Epithelial cell of prostate (primary cell): ENCODE results near the gene ZC3H7A.
"Not testable (repeated sequence)": the region's sequence is repeated elsewhere in the genome, so short reads cannot be mapped to it uniquely, and the experiment has no call there.

Experiments used
- DNase-seq: peaks from one replicate; pipeline ENCODE4 v3.0.0-alpha.2; 2011; ENCODE audit warnings: low read depth, low spot score
- H3K27ac ChIP-seq: fragments of 450-650 bp; 2 replicates; pipeline ENCODE4 v1.5.1; 2017; ENCODE audit warnings: mild to moderate bottlenecking

ZC3H7A gene

DNA sequence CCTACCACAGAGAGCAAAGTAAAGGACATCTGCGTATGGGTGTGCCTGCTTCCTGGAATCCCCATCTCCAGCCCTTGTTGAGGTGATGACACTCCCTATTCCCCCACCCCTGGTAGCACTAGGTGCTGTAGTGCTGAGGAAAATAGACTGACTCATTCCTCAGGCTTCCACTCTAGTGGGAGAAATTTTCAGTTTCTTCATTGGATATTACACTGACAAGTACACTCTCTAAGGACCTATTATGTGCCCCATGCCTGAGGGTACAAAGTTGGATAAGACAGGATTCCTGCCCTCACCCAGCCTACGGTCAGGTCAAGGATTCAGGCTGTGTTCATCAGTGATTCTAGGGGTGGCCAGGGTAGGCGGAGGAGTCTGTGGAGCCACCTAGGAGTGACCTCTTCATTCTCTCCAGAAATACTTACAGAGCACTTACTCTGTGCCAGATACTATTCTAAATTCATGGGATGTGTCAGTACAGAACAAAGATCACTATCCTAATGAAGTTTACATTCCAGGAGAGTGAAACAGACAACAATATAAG is 4.5 kb upstream of the ZC3H7A start:
- peak overlapping the region; percentile 67 for H3K27ac ChIP-seq
- DNase-seq, result peak; percentile 34

DNA sequence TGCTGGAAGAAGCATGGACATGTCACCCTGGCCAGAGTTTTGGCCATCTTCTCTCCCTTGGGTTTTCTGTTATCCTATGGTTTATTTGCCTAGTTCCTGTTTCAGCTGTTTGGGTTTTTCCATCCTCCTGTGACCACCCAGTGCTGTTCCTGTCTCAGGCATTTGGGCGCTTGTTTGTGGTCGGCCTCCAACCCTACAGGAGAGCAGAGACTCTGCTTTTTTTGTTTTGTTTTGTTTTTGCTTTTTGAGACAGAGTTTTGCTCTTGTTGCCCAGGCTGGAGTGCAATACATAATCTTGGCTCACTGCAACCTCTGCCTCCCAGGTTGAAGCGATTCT is 3.3 kb upstream of the ZC3H7A start:
- DNase-seq, result no peak
- H3K27ac ChIP-seq, result peak overlapping the region; percentile 1

DNA sequence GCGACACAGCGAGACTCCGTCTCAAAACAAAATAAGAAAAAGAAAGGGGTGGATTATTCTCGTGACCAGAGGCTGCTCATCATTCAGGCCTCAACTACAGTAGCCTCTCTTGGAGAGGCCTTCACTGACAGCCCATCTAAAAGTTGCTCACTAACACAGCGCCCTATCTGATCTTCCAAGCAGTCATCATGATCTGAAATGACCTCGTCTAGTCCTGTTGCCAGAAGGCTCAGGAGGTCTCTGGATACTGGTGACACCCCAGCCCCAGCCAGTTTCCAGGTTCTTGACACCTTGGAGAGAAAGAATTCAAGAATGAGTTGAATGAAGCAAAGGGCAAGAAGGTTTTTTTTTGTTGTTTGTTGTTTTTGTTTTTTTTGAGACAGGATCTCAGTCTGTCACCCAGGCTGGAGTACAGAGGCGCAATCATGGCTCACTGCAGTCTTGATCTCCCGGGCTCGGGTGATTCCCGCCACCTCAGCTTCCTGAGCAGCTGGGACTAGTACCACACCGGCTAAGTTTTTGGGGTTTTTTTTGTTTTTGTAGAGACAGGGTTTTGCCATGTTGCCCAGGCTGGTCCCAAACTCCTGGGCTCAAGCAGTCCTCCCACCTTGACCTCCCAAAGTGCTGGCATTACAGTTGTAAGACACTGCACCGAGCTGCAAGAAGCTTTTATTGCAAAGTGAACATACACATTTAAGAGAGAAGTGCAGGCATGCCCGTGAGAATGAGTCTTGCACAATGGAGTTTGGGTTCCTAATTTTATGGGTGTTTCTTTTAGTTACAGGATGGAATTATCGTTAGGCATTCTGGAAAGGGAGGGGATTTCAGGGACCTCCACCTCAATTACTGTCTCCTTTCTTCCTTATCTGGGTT is 2.7 kb upstream of the ZC3H7A start:
- H3K27ac ChIP-seq, result peak overlapping the region; percentile 1
- no peak for DNase-seq

DNA sequence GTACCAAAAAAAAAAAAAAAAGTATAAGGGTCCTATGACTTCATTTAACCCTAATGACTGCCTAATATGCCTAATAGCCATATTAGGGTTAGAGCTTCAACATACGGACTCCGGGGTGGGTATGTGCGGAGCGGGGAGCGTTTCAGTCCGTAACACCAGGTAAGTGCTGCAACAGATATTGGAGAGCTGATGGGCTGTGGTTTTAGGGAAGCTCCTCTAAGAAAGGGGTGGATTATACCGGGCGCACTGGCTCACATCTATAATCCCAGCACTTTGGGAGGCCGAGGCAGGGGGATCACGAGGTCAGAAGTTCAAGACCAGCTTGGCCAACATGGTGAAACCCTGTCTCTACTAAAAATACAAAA is 1.9 kb upstream of the ZC3H7A start:
- no peak for DNase-seq
- peak overlapping the region; percentile 94 for H3K27ac ChIP-seq

DNA sequence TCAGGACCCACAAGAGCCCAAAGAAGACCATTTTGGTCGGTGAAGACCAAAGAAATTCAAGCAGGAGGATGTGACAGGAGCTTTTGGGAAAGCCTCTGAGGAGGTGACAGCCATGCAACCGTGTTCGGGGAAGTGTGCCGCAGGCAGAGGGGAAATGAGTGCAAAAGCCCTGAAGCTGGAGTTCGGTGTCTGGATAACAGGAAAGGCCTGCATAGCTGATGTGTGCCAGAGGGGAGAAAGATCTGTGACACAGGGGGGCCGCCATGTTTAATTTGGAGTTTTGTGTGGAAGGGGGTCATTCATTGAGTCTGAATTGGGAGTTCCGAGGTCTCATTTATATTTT is 870 bp upstream of the ZC3H7A start:
- no peak for DNase-seq
- peak overlapping the region; percentile 94 for H3K27ac ChIP-seq

DNA sequence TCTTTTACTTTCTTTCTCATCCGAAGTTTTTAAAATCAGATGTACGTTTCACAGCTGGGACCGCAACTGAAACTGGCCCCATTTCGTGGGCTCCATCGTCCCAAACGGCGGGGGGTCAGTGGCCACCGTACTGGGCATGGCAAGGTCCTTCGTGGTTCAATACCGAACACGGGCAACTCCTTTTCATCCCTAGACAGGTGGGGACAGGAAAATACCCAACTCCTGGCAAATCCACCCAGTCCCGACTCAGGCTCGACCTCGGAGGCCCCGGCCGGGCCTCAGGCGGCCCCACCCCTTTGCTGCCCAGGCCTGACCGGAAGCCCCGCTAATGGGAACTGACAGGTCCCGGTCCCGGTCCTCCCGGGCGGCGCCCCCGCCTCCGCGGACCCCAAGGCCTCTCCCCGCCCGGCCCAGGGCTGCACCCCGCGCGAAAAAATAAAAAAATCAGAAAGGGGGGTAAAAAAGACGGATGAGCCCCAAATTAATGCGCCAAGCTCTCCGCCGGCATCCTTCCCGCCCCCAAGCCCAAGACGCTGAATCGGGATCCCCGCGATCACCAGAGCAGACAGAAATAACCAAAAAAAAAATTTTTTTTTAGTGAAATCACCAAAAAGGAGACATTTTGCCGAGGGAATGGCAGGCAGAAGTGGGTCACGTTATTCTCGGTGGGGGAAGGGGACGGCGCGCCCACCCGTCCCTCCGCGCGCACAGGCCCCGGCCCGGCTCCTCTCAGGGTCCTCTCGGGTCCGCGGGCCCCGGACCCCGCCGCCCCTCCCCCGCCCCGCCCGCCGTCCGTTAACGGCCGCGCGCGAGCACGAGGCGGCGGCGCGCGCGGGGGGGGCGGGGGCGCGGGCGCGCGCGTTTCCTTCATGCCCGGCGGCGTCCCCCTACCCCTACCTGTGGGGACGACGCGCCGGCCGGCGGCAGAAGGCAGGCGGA is 562 bp downstream of the ZC3H7A start:
- DNase-seq, result no peak
- peak overlapping the region; percentile 94 for H3K27ac ChIP-seq

DNA sequence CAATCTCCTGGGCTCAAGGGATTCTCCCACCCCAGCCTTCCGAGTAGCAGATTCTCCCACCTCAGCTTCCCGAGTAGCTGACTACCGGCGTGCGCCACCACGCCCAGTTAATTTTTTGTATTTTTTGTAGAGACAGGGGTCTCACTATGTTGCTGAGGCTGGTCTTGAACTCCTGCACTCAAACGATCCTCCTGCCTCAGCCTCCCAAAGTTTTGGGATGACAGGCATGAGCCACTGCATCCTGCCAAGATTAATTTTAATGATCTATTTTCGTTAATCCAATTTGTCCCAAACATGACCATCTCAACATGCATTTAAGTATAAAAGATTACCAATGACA is 1.2 kb downstream of the ZC3H7A start:
- H3K27ac ChIP-seq, result peak overlapping the region; percentile 94
- no peak for DNase-seq

DNA sequence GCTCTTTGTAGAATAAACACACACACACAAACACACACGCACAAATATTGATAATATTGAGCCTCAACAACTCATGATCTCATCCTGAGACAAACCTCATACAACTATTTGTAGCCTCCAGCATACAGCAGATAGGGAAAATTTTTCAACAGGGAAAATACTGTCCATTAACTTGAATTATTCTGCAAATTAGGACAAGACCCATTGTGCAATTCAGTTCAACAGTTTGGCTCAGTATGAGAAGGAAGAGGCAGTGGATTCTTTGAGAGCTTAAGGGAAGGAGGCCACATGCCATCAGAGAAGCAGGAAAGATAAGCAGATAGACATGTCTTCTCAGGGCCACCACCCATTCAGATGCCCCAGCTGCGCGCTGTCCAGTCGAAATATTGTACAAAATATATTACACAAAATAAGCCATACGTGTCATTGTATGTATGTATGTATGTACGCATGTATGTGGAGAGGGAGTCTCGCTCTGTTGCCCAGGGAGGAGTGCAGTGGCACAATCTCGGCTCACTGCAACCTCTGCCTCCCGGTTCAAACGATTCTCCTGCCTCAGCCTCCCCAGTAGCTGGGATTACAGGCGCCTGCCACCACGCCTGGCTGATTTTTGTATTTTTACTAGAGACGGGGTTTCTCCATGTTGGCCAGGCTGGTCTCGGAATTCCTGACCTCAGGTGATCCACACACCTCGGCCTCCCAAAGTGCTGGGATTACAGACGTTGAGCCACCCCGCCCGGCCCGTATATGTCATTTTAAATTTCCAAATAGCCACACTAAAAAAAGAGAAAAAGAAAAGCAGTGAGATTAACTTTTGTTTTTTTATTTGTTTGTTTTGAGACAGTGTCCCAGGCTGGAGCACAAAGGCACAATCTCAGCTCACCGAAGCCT is 1.8 kb downstream of the ZC3H7A start:
- DNase-seq, result no peak
- H3K27ac ChIP-seq, result peak overlapping the region; percentile 94

DNA sequence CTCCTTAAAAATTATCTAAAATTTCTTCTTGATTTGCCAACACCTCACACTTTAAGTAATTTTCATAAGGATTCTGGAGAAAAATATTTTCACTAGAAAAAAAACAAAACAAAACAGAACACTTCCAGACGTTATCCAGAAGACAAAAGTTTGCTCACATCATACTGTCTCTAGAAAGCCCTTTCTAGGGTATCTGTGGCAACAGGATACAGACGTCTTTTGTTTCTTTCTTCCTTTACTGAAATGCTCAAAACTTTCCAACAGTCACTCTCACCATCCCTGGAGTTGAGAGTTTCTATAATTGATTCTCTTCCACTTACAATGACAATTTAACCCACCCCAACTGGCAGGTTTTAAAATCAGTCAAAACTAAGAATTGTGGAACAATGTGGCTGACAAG is 2.6 kb downstream of the ZC3H7A start:
- no peak for DNase-seq
- peak overlapping the region; percentile 94 for H3K27ac ChIP-seq

DNA sequence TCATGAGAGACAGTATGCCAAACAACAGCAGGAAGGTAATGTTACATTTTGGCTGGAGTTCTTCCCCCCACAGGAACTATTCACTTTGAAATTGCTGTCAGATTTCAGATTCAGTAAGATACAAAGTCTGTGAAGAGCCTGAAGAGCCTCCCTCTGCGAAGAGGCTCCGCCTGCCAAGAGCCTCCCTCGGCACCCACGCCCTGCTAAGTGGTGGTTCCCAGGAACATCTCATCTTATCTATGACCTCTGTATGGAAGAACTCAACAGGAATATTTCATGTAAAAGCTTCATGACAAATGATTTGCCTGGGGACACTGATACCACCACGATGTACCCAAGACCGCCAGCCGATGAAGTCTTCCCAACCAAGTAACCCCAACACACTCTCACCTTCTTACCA is 3.2 kb downstream of the ZC3H7A start:
- no peak for DNase-seq
- peak overlapping the region; percentile 94 for H3K27ac ChIP-seq

DNA sequence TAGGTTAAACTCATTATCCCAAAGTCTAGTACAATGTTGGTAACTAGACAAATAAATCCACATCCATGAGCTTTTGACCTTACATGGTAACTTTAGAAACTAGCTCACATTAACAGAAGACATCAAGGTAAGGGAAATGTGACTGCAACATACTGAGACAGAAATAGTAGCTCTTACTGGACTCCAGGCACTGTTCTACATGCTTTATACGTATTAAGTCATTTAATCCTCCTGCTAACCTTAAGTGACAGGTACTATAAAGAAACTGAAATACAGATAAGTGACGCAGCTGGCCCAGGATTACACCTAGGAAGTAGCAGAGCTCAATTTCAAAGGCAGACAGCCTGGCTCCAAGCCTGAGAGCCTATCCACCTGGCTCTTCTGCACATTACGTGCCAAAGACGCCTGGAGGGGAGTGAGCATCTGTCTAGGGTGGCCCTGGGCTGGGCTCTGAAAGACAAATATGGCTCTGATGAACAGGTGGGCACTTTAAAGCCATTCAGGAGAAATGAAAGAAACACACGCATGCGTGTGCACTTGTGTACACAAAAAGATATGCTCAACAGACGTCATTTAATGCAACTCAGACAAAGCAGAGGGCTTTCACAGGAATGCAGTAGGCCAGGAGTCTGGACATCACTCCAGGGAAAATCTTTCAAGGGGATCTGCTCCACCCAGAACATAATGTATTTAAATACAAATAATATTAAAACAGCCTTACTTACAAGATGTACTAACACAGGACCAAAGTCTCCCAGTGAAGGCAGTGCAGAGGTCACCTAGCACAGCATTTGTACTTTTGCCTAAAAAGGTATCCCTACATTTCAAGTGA is 4.4 kb downstream of the ZC3H7A start:
- H3K27ac ChIP-seq, result peak overlapping the region; percentile 94
- no peak for DNase-seq

DNA sequence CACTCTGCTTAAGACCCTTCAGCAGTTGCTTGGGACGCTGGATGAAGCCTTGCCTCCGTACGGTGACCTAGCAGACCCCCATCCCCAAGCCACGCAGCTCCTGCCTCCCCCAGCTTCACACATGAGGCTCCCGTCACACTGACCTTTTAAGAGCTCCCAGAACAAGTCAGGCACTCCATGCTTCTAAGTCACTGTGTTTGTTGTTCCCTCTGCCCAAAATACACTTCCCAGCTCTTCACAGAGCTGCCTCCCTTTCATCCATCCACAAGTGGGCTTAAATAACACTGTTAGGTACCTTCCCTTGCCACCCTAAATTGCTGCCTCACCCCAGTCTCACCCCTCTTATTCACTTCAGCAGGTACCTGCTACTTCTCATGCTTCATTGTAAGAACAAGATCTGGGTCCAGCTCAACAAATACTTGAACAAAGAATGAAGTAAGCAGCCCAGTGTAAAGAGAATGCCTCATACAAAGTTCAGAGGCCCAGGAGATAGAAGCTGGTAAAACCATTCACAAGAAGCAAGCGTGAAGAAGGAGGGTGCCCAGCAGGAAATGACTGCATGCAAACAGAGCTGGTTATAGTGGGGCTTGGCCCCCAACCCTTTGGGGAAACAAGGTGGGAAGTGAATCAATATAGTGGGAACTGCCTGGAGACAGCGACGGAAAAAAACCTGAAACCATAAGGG is 5.8 kb downstream of the ZC3H7A start:
- no peak overlapping the region for H3K27ac ChIP-seq
- no peak for DNase-seq

DNA sequence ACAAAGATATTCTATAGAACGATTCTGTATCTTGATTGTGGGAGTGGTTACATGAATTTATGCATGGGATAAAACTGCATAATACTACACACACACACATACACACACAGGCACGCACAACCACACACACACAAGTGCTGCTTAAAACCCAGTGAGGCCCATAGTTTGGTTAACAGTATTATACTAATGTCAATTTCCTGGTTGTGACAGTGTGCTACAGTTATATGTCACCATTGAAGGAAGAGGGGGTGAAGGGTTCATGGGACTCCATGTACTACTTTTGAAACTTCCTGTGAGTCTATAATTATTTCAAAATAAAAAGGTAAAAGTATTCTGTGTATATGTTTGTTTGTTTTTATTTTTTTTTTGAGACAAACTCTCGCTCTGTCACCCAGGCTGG is 8.1 kb downstream of the ZC3H7A start:
- no peak for DNase-seq
- H3K27ac ChIP-seq, result no peak overlapping the region

DNA sequence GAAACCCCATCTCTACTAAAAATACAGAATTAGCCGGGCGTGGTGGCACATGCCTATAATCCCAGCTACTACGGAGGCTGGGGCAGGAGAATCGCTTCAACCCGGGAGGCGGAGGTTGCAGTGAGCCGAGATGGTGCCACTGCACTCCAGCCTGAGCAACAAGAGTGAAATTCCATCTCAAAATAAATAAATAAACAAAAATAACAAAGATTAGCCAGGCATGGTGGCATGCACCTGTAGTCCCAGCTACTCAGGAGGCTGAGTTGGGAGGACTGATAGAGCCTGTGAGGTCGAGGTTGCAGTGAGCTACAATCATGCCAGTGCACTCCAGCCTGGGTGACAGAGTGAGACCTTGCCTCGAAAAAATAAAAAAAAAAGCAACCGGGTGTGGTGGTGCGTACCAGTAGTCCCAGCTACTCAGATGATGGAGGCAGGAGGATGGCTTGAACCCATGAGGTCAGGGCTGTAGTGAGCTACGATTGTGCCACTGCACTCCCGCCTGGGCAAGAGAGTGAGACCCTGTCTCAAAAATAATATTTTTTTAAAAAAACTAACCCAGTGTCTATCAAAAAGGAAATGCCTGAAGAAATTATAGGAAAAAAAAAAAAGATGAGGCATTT is 12.0 kb downstream of the ZC3H7A start:
- peak overlapping the region; percentile 91 for H3K27ac ChIP-seq
- not testable (repeated sequence) for DNase-seq

DNA sequence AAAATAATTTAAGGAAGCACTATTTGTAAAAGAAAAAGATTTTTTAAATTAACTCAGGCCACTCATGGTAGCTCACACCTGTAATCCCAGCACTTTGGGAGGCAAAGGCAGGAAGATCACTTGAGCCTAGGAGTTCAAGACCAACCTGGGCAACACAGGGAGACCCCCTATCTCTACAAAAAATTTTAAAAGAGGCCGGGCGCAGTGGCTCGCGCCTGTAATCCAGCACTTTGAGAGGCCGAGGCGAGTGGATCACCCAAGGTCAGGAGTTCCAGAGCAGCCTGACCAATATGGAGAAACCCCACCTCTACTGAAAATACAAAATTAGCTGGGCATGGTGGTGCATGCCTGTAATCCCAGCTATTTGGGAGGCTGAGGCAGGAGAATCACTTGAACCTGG is 12.7 kb downstream of the ZC3H7A start:
- H3K27ac ChIP-seq, result peak overlapping the region; percentile 91
- not testable (repeated sequence) for DNase-seq

DNA sequence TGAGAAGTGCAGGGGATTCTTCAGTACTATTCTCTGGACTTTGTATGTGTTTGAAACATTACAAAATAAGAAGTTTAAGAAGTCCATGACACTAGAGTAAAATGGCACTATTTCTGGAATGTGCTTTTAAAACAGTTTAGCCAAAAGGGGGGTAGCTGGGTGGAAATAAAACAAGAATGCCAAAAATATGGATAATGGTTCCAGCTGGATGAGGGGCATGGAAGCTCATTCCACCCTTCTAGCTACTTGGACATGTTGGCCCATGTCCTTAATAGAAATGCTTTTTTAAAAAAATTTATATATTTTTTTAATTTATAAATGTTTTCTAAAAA is 13.1 kb downstream of the ZC3H7A start:
- DNase-seq, result no peak
- H3K27ac ChIP-seq, result peak overlapping the region; percentile 91

DNA sequence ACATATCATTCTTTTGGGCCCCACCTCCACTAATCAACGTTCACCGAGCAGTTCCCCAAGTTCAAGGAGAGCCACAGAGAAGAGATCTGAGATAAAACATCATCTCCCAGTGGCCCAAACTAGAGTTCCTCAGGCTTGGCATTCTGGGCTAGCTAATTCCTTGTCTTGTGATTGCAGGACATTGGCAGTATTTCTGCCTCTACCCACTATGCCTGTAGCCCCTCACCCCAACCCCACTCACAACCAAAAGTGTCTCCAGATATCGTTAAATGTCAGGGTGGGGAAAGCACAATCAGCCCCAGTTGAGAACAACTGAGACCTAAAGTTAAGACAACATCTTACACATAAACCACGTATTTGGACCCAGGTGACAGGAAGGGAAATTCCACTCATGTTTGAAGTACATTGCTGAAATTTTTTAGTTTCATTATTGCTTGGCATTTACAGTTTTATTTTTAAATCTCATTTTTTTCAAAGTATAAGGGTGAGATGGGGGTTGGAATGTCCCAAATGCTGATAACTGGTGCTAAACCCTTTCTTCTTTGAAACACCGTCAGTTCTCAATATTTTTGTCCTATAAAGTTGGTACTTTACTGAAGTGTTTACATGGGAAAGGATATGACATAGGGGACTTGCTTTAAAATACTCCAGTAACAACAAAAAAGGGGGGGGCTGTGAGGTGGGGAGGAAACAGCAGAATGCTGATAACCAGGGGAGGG is 13.6 kb downstream of the ZC3H7A start:
- DNase-seq, result no peak

DNA sequence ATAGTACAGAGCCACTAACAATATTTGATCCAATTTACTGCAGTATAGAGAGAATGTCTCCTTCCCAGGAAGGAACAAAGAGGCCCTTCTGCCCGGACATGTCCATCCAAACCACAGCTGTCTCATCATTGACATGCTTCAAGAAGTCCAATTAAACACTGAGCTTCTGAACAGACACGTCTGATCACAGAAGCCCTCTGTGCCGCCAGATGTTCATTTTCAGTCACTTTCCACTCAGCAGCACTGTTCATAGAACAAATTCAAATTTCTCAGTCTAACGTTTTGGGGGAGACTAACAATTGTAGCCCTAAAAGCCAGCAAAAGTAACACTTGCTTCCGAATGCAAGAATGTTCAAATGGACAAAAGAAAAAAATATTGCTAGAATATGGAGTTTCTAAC is 15.3 kb downstream of the ZC3H7A start:
- peak; percentile 71 for DNase-seq
- H3K27ac ChIP-seq, result peak overlapping the region; percentile 91

More for the DNA sequence above, 13.6 kb downstream of the ZC3H7A start:
- peak overlapping the region; percentile 91 for H3K27ac ChIP-seq
